Neutrophil (primary cell): ENCODE results near the gene SLC17A8.

Experiments
- H3K27ac ChIP-seq: fragments of 200-600 bp; sonication (generic); 2 replicates; pipeline ENCODE4 v1.5.1; 2016; ENCODE audit warnings: mild to moderate bottlenecking, moderate library complexity
- H3K27me3 ChIP-seq: fragments of 200-600 bp; sonication (generic); 2 replicates; pipeline ENCODE4 v1.6.0; 2016; ENCODE audit warnings: mild to moderate bottlenecking
- H3K36me3 ChIP-seq: fragments of 200-600 bp; sonication (generic); 2 replicates; pipeline ENCODE4 v1.5.1; 2017
- H3K4me1 ChIP-seq, 2 experiments: fragments of 200-600 bp in 1 of 2; sonication (generic) in 1 of 2; 1 replicate in 1 of 2; 2 replicates in 1 of 2; pipeline versions ENCODE4 v1.5.1 to v1.6.1; 2013 to 2016; ENCODE audit warnings: low read depth in 1 of 2, low read length in 1 of 2, mild to moderate bottlenecking in 1 of 2, moderate library complexity in 1 of 2; ENCODE audit not compliant: control insufficient read depth in 1 of 2, insufficient read depth in 1 of 2
- H3K4me3 ChIP-seq, 2 experiments: fragments of 200-600 bp in 1 of 2; sonication (generic) in 1 of 2; 1 replicate in 1 of 2; 2 replicates in 1 of 2; pipeline ENCODE4 v1.5.1; 2013 to 2016; ENCODE audit warnings: low read depth in 1 of 2, low read length in 1 of 2, mild to moderate bottlenecking in 1 of 2, moderate library complexity in 1 of 2
- H3K9me3 ChIP-seq: fragments of 200-600 bp; sonication (generic); 2 replicates; pipeline ENCODE4 v1.5.1; 2016
- CTCF ChIP-seq: fragments of 200-600 bp; sonication (generic); IDR thresholded peaks from 2 replicates; pipeline ENCODE4 v1.5.1; 2016; ENCODE audit warnings: antibody characterized with exemption

SLC17A8 gene

GRCh38 chr12:100326208-100326607 lies 30.7 kb upstream of the SLC17A8 start:
- no peak overlapping the region for H3K27ac ChIP-seq
- H3K27me3 ChIP-seq = no peaks in the 10 kb centered on the region
- no peaks in the 10 kb centered on the region for H3K4me1 ChIP-seq
- no peak for TF ChIP-seq CTCF
- H3K9me3 ChIP-seq = no peaks in the 10 kb centered on the region
- H3K4me3 ChIP-seq = no peak overlapping the region
- H3K36me3 ChIP-seq = peaks cover 69% of the 10 kb centered on the region

- peaks cover 87% of the 10 kb centered on the region for H3K36me3 ChIP-seq
- no peak for TF ChIP-seq CTCF
- no peaks in the 10 kb centered on the region for H3K4me1 ChIP-seq
These were observed 27.1 kb upstream of the SLC17A8 start for GRCh38 chr12:100329800-100330199.

GRCh38 chr12:100331871-100332270 lies 25.0 kb upstream of the SLC17A8 start:
- Histone ChIP-seq H3K4me1 (no peaks in the 10 kb centered on the region), H3K27me3 (no peaks in the 10 kb centered on the region), H3K9me3 (no peaks in the 10 kb centered on the region), H3K36me3 (peaks cover 93% of the 10 kb centered on the region), H3K4me3 (no peak overlapping the region), H3K27ac (no peak overlapping the region)
- no peak for TF ChIP-seq CTCF

More at GRCh38 chr12:100329800-100330199, 27.1 kb upstream of the SLC17A8 start:
- H3K9me3 ChIP-seq = no peaks in the 10 kb centered on the region
- H3K27me3 ChIP-seq = no peaks in the 10 kb centered on the region
- no peak overlapping the region for H3K27ac ChIP-seq
- no peak overlapping the region for H3K4me3 ChIP-seq

- Histone ChIP-seq H3K4me1 (no peaks in the 10 kb centered on the region), H3K27ac (no peak overlapping the region), H3K9me3 (no peaks in the 10 kb centered on the region), H3K36me3 (peaks cover 93% of the 10 kb centered on the region), H3K4me3 (no peak overlapping the region), H3K27me3 (no peaks in the 10 kb centered on the region)
- no peak for TF ChIP-seq CTCF
These were observed 24.0 kb upstream of the SLC17A8 start for GRCh38 chr12:100332852-100333251.

- Histone ChIP-seq H3K36me3 (peaks cover 77% of the 10 kb centered on the region), H3K4me3 (no peak overlapping the region), H3K27ac (no peak overlapping the region), H3K9me3 (no peaks in the 10 kb centered on the region), H3K27me3 (no peaks in the 10 kb centered on the region), H3K4me1 (no peaks in the 10 kb centered on the region)
- TF ChIP-seq CTCF = no peak
These were observed 19.6 kb upstream of the SLC17A8 start for GRCh38 chr12:100337299-100337698.

GRCh38 chr12:100337727-100338126 lies 19.1 kb upstream of the SLC17A8 start:
- Histone ChIP-seq H3K27me3 (no peaks in the 10 kb centered on the region), H3K4me3 (no peak overlapping the region), H3K4me1 (no peaks in the 10 kb centered on the region), H3K36me3 (peaks cover 77% of the 10 kb centered on the region), H3K9me3 (no peaks in the 10 kb centered on the region), H3K27ac (no peak overlapping the region)
- no peak for TF ChIP-seq CTCF
